ENCODE results near the gene TRPM3.

Gene TRPM3

DNA sequence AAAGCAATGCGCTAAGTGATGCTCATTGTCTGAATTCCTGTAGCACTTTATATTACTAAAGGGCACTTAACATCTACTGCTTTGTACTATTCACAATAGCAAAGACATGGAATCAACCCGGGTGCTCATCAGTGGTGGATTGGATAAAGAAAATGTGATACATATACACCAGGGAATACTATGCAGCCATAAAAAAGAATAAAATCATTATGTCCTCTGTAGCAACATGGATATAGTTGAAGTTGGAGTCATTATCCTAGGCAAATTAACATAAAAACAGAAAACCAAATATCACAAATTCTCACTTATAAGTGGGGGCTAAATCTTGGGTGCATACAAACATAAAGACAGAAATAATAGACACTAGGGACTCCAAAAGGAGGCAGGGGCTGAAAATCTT, 308.3 kb downstream of the TRPM3 start:
- H3K27me3 ChIP-seq (ENCODE audit: control insufficient read depth, insufficient read depth, low read length), result no peaks in the 10 kb centered on the region
- peaks cover 18% of the 10 kb centered on the region for H3K4me1 ChIP-seq (ENCODE audit: control insufficient read depth, insufficient read depth, low read length)
- H3K9ac ChIP-seq (ENCODE audit: low read depth, low read length), result no peak overlapping the region
- no peaks in the 10 kb centered on the region for H3K36me3 ChIP-seq (ENCODE audit: control insufficient read depth, insufficient read depth, low read length)
- no peaks in the 10 kb centered on the region for H3K9me3 ChIP-seq (ENCODE audit: control insufficient read depth, insufficient read depth, low read length)
- H3K27ac ChIP-seq (ENCODE audit: low read depth, low read length), result no peak overlapping the region
- no peak overlapping the region for H3K4me3 ChIP-seq (ENCODE audit: low read depth, low read length)

- Histone ChIP-seq H3K9me3 (ENCODE audit: control insufficient read depth, insufficient read depth, low read length) (no peaks in the 10 kb centered on the region), H3K4me1 (ENCODE audit: control insufficient read depth, insufficient read depth, low read length) (peaks cover 18% of the 10 kb centered on the region), H3K27ac (ENCODE audit: low read depth, low read length) (no peak overlapping the region), H3K9ac (ENCODE audit: low read depth, low read length) (no peak overlapping the region), H3K27me3 (ENCODE audit: control insufficient read depth, insufficient read depth, low read length) (no peaks in the 10 kb centered on the region), H3K36me3 (ENCODE audit: control insufficient read depth, insufficient read depth, low read length) (no peaks in the 10 kb centered on the region), H3K4me3 (ENCODE audit: low read depth, low read length) (no peak overlapping the region)
Measured at GRCh38 chr9:70811638-70812037, 309.8 kb downstream of the TRPM3 start.

- no peaks in the 10 kb centered on the region for H3K9me3 ChIP-seq (ENCODE audit: control insufficient read depth, insufficient read depth, low read length)
- H3K27ac ChIP-seq (ENCODE audit: low read depth, low read length), result no peak overlapping the region
- no peaks in the 10 kb centered on the region for H3K36me3 ChIP-seq (ENCODE audit: control insufficient read depth, insufficient read depth, low read length)
Measured at GRCh38 chr9:70806875-70807274, 314.5 kb downstream of the TRPM3 start.

DNA sequence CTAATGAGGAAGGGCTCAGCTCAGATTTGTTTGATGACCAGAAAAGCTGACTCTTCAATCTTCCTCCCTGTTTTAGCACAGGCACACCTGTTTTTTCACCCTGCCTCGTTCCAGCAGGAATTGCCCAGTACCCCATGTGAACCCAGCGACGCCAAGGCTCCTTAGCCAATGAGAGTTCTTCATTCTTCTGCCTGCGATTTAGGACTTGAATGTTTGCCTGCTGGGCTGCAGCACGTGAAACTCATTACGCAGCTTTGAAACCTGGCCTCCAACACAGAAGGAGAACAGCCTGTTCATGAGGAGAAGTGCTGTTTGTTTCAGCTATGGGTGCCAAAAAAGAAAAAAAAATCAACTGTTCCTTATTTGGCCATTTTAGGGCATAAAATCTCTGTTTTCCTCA, 315.5 kb downstream of the TRPM3 start:
- H3K9me3 ChIP-seq (ENCODE audit: control insufficient read depth, insufficient read depth, low read length), result no peaks in the 10 kb centered on the region
- no peak overlapping the region for H3K4me3 ChIP-seq (ENCODE audit: low read depth, low read length)
- no peak overlapping the region for H3K27ac ChIP-seq (ENCODE audit: low read depth, low read length)
- peaks cover 20% of the 10 kb centered on the region for H3K4me1 ChIP-seq (ENCODE audit: control insufficient read depth, insufficient read depth, low read length)
- H3K36me3 ChIP-seq (ENCODE audit: control insufficient read depth, insufficient read depth, low read length), result no peaks in the 10 kb centered on the region
- H3K9ac ChIP-seq (ENCODE audit: low read depth, low read length), result no peak overlapping the region
- H3K27me3 ChIP-seq (ENCODE audit: control insufficient read depth, insufficient read depth, low read length), result no peaks in the 10 kb centered on the region

More at GRCh38 chr9:70806875-70807274, 314.5 kb downstream of the TRPM3 start:
- Histone ChIP-seq H3K4me3 (ENCODE audit: low read depth, low read length) (no peak overlapping the region), H3K27me3 (ENCODE audit: control insufficient read depth, insufficient read depth, low read length) (no peaks in the 10 kb centered on the region), H3K9ac (ENCODE audit: low read depth, low read length) (no peak overlapping the region), H3K4me1 (ENCODE audit: control insufficient read depth, insufficient read depth, low read length) (peaks cover 10% of the 10 kb centered on the region)

DNA sequence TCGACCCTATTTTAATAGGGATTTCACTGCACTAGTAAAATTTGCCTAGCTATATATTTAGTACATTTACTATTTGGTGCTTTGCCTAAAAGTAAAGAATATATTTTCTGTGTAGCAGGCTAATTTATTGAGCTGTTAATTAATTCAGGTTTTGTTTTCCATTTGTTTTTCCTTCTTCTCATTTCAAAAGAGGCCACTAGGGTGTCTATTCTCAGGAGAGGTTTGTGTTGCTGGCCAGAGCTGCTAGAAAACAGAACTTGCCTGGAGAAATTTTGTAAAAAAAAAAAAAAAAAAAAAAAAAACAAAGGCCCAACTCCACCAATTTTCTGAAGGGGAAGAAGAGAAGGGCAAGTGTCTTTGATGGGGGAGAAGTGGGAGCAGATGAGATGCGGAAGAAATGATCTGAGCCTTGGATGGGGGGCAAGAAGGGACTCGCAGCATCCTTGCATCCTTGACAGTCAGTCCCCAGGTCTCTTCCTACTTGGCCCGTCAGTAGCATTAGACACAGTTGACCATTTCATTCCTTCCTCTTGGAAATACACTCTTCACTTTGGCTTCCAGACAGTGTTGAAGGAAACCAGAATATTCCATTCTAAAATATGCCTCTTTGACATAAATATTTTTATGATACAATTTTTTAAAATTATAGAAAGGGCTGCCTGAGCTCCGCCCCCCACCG, 318.5 kb downstream of the TRPM3 start:
- Histone ChIP-seq H3K4me1 (ENCODE audit: control insufficient read depth, insufficient read depth, low read length) (peaks cover 22% of the 10 kb centered on the region), H3K9ac (ENCODE audit: low read depth, low read length) (no peak overlapping the region), H3K9me3 (ENCODE audit: control insufficient read depth, insufficient read depth, low read length) (no peaks in the 10 kb centered on the region), H3K4me3 (ENCODE audit: low read depth, low read length) (no peak overlapping the region), H3K27ac (ENCODE audit: low read depth, low read length) (no peak overlapping the region), H3K27me3 (ENCODE audit: control insufficient read depth, insufficient read depth, low read length) (no peaks in the 10 kb centered on the region), H3K36me3 (ENCODE audit: control insufficient read depth, insufficient read depth, low read length) (no peaks in the 10 kb centered on the region)

DNA sequence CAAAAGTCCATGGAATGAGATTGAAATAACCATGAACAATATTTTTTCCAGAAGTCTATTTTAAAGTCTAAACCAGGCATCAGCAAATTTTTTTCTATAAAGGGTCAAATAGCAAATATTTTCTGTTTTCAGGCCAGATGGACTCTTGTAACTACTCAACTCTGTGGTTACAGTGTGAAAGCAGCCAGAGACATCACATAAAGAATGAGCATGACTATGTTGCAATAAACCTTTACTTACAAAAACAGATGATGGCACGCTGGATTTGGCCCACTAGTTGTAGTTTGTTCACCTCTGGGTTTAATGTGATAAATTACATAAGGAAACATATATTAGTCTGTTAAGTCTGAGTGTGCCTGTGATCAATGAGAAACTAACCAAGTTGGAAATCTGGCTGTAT, 319.2 kb downstream of the TRPM3 start:
- peaks cover 22% of the 10 kb centered on the region for H3K4me1 ChIP-seq (ENCODE audit: control insufficient read depth, insufficient read depth, low read length)
- no peaks in the 10 kb centered on the region for H3K36me3 ChIP-seq (ENCODE audit: control insufficient read depth, insufficient read depth, low read length)
- H3K9me3 ChIP-seq (ENCODE audit: control insufficient read depth, insufficient read depth, low read length), result no peaks in the 10 kb centered on the region
- no peak overlapping the region for H3K4me3 ChIP-seq (ENCODE audit: low read depth, low read length)
- no peaks in the 10 kb centered on the region for H3K27me3 ChIP-seq (ENCODE audit: control insufficient read depth, insufficient read depth, low read length)
- H3K27ac ChIP-seq (ENCODE audit: low read depth, low read length), result no peak overlapping the region
- no peak overlapping the region for H3K9ac ChIP-seq (ENCODE audit: low read depth, low read length)

DNA sequence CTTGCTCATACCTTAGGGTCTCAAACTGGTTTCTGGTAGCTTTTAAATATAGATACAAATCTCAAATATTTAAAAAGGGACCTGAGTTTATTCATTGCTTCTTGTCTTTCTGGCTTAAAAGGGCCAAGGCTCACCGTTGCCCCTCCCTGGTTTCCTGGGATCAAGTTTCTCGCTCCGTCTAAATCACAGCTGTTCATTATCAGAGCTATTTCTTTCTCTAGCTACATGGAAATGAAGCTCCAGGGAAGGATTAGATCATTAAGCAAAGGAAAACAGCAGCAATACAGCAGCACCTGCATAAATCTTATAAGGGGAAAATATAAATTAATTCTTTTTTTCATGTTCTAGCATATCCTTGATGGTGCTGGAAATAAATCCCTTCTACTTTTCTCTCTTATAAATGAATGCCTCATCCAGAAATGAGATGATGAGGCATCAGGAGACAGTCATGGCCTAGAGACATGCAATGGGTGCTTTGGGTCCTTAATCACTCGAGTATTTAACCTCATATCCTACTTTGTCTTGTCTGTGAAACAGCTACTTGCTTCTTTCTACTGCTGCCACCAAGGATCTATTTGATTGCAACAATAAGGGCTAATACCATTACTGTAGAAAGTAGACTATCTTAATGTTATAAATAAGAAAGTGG, 320.1 kb downstream of the TRPM3 start:
- Histone ChIP-seq H3K4me3 (ENCODE audit: low read depth, low read length) (no peak overlapping the region), H3K9me3 (ENCODE audit: control insufficient read depth, insufficient read depth, low read length) (no peaks in the 10 kb centered on the region), H3K27ac (ENCODE audit: low read depth, low read length) (no peak overlapping the region), H3K36me3 (ENCODE audit: control insufficient read depth, insufficient read depth, low read length) (no peaks in the 10 kb centered on the region), H3K9ac (ENCODE audit: low read depth, low read length) (no peak overlapping the region), H3K4me1 (ENCODE audit: control insufficient read depth, insufficient read depth, low read length) (peaks cover 22% of the 10 kb centered on the region), H3K27me3 (ENCODE audit: control insufficient read depth, insufficient read depth, low read length) (no peaks in the 10 kb centered on the region)

GRCh38 chr9:70798018-70798417, 323.4 kb downstream of the TRPM3 start:
- Histone ChIP-seq H3K27ac (ENCODE audit: low read depth, low read length) (no peak overlapping the region), H3K4me3 (ENCODE audit: low read depth, low read length) (no peak overlapping the region), H3K36me3 (ENCODE audit: control insufficient read depth, insufficient read depth, low read length) (no peaks in the 10 kb centered on the region), H3K9me3 (ENCODE audit: control insufficient read depth, insufficient read depth, low read length) (no peaks in the 10 kb centered on the region), H3K4me1 (ENCODE audit: control insufficient read depth, insufficient read depth, low read length) (peaks cover 20% of the 10 kb centered on the region), H3K27me3 (ENCODE audit: control insufficient read depth, insufficient read depth, low read length) (no peaks in the 10 kb centered on the region), H3K9ac (ENCODE audit: low read depth, low read length) (no peak overlapping the region)

- Histone ChIP-seq H3K9ac (ENCODE audit: low read depth, low read length) (no peak overlapping the region), H3K4me3 (ENCODE audit: low read depth, low read length) (no peak overlapping the region), H3K27ac (ENCODE audit: low read depth, low read length) (no peak overlapping the region), H3K4me1 (ENCODE audit: control insufficient read depth, insufficient read depth, low read length) (peaks cover 1% of the 10 kb centered on the region; the same call in 1 of the 2 replicates), H3K36me3 (ENCODE audit: control insufficient read depth, insufficient read depth, low read length) (no peaks in the 10 kb centered on the region), H3K9me3 (ENCODE audit: control insufficient read depth, insufficient read depth, low read length) (no peaks in the 10 kb centered on the region), H3K27me3 (ENCODE audit: control insufficient read depth, insufficient read depth, low read length) (no peaks in the 10 kb centered on the region)
Measured at GRCh38 chr9:70795841-70796240, 325.6 kb downstream of the TRPM3 start.

DNA sequence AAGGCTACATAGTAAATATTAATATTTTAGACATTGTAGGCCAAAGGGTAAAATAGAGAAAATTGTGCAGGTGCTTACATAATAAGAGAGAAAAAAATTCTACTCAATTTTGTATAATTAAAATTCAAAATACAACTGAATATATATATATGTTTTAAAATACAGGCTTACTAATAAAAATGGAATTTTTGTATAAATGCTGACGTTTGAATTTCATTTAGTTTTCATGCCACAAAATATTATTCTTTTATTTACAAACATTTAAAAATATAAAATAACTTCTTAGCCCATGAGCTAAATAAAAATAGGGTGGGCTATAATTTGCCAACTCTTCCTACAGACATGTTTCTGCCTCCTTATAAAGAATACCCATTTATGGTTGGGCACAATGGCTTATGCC, 328.6 kb downstream of the TRPM3 start:
- Histone ChIP-seq H3K27ac (ENCODE audit: low read depth, low read length) (no peak overlapping the region), H3K27me3 (ENCODE audit: control insufficient read depth, insufficient read depth, low read length) (no peaks in the 10 kb centered on the region), H3K4me1 (ENCODE audit: control insufficient read depth, insufficient read depth, low read length) (no peaks in the 10 kb centered on the region), H3K9me3 (ENCODE audit: control insufficient read depth, insufficient read depth, low read length) (no peaks in the 10 kb centered on the region), H3K4me3 (ENCODE audit: low read depth, low read length) (no peak overlapping the region), H3K36me3 (ENCODE audit: control insufficient read depth, insufficient read depth, low read length) (no peaks in the 10 kb centered on the region), H3K9ac (ENCODE audit: low read depth, low read length) (no peak overlapping the region)

GRCh38 chr9:70791936-70792335, 329.5 kb downstream of the TRPM3 start:
- H3K9ac ChIP-seq (ENCODE audit: low read depth, low read length), result no peak overlapping the region
- H3K4me1 ChIP-seq (ENCODE audit: control insufficient read depth, insufficient read depth, low read length), result no peaks in the 10 kb centered on the region
- no peak overlapping the region for H3K4me3 ChIP-seq (ENCODE audit: low read depth, low read length)
- H3K27ac ChIP-seq (ENCODE audit: low read depth, low read length), result no peak overlapping the region
- H3K9me3 ChIP-seq (ENCODE audit: control insufficient read depth, insufficient read depth, low read length), result no peaks in the 10 kb centered on the region
- no peaks in the 10 kb centered on the region for H3K36me3 ChIP-seq (ENCODE audit: control insufficient read depth, insufficient read depth, low read length)
- no peaks in the 10 kb centered on the region for H3K27me3 ChIP-seq (ENCODE audit: control insufficient read depth, insufficient read depth, low read length)

All from HUES48 (cell line).